ENCODE measurements around the gene YDJC.
"Not testable (repeated sequence)": the region's sequence is repeated elsewhere in the genome, so short reads cannot be mapped to it uniquely, and the experiment has no call there.

The YDJC gene

DNA sequence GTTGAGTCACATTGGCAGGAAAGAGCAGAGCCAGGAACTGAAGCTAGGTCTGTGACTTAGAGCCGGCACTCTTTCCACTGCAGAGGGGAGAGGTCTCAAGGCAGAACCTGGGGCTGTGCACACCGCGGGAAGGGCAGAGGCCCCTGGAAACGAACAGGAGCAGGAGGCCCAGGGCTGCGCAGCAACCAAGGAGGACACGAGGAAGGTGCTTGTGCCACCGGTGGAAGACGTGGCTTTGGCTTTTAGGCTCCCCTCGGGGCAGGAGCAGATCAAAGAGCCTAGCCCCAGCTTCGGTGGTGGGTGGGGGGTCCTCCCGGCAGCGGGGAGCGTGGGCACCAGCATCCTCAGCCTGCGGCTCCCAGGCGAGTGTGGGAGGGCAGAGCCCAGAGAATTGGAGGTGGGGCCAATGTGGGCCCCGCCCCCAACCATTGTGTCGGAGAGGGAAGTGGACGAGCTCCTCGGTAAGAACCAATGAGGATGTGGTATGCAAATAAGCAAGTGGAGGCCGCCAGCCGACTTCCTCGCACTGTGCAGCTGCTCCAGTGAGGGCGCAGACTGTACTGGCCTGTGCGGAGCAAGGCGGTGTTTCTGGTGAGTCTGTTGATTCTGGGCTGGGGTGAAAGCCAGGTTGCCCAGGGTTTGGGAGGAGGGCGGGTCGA is 2.5 kb upstream of the YDJC start, which contains the start of gene CCDC116:
TSS of gene CCDC116 (plus strand) at position 524 of the 659 bp plus-strand sequence. CDS start 422 bp downstream, outside the sequence.
- DNase-seq (ENCODE audit: low read depth) = peak; percentile 37

- no peak for DNase-seq (ENCODE audit: low read depth)
These were observed 1.2 kb upstream of the YDJC start for GRCh38 chr22:21631025-21631424.

GRCh38 chr22:21628386-21629254 is 1.2 kb downstream of the YDJC start:
- DNase-seq (ENCODE audit: low read depth) = no peak

GRCh38 chr22:21626735-21627469 is 2.9 kb downstream of the YDJC start:
- DNase-seq (ENCODE audit: low read depth) = no peak

DNA sequence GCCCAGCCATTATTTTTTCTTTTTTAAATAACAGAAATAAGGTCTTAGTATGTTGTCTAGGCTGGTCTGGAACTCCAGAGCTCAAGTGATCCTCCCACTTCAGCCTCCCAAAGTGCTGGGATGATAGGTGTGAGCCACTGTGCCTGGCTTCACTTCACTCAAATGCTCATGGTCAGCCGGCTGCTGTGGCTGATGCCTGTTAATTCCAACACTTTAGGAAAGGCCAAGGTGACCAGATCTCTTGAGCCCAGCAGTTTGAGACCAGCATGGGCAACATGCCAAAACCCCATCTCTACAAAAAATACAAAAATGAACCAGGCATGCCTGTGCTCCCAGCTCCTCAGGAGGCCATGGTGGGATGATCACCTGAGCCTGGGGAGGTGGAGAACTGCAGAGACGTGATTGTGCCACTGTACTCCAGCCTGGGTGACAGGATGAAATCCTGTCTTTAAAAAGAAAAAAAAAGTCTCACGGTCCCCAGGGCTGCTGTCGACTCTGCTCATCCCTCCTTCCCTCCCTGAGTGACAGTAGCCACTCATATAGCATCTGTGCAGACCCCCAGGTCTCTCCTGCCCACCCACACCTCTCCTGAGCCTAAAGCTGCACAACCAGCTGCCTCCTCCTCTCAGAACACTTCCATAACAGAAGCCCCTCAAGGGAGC is 3.6 kb downstream of the YDJC start:
- DNase-seq (ENCODE audit: low read depth) = no peak

- no peak for DNase-seq (ENCODE audit: low read depth)
These were observed 4.7 kb downstream of the YDJC start for GRCh38 chr22:21624880-21625791.

DNA sequence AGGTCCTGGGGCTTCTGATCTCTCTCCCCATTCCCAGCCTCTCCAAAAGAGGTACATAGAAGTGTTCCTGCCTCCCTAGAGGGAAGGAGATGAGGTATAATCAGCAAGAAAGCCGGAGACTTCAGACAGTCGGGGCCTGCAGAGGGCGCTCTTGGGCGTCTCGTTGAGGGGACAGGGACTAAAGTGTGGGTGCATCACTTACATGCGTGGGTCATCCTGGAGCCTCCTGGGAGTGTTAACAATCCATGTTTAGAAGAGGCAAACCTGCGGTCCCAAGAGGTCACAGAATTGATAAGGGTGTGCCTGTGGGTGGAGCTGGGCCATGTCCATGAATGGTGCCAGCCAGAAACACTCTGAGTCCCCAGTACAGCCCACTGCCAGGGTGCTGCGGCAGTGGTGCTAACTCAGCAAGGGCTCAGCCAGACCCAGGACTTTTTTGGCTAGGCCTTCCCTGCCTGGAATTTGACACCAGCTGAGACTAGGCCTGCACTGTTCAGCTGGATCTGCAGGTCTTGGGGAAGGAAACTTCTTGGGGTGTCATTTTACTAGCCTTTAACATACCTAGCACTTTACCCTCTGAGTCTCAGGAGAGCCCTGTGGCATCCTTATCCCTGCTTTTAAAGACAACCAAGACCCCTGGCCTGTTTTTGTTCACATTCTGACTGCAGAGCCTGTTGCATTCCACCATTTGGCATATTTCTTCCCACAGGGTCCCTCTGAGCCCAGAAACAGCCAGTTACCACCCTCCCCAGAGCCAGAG is 5.5 kb downstream of the YDJC start:
- DNase-seq (ENCODE audit: low read depth) = peak; percentile 15

- DNase-seq (ENCODE audit: low read depth) = no peak
These were observed 6.2 kb downstream of the YDJC start for GRCh38 chr22:21623648-21623970.

DNA sequence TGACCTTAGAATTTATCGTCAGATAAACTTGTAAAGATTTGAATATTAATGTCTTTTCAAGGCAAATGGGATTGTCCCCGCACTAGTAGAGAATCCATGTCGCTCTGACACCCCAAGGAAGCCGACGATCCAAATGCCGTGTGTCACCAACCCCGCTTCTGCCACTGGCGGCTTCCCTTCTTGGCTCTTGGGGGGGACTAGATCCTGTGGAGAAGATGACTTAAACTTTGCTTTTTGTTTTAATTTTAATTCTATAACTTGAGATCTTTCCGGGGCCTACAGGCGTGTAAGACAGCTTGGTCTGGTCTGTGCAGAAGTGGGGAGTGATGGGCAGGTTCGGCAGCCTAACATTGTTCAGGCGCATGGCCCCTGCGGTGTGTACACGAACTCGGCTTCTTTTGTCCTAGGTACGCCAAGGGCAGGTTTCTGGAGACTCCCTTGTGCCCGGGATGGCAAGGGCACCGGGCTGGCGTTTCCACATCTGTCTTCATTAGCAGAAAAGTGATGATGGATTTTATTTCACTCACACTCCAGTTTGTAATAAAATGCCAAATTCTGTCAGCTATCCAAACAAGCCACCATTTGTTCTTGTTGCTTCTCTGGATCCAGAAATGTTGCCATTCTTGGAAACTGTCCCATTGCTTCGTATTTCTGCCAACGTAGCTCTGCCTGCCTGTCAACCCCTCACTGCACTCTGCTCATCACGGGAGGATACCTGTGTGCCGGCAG is 6.7 kb downstream of the YDJC start:
- no peak for DNase-seq (ENCODE audit: low read depth)

- DNase-seq (ENCODE audit: low read depth) = no peak
These were observed 7.6 kb downstream of the YDJC start for GRCh38 chr22:21622011-21622918.

GRCh38 chr22:21621025-21621424 is 8.8 kb downstream of the YDJC start:
- DNase-seq (ENCODE audit: low read depth) = no peak

DNA sequence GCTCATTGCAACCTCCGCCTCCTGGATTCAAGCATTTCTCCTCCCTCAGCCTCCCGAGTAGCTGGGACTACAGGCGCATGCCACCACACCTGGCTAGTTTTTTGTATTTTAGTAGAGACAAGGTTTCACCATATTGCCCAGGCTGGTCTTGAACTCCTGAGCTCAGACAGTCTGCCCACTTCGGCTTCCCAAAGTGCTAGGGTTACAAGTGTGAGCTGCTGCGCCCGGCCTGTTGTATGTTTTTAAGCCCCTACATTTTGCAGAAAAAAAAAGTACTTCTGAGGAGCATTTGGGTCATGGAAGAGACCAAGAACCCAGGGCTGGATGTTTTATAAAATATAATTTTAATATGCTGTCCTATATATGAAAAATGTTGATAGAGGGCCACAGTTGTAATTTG is 12.5 kb downstream of the YDJC start:
- not testable (repeated sequence) for DNase-seq (ENCODE audit: low read depth)

- no peak for DNase-seq (ENCODE audit: low read depth)
These were observed 14.1 kb downstream of the YDJC start for GRCh38 chr22:21615731-21616130.

GRCh38 chr22:21613553-21614233 is 16.1 kb downstream of the YDJC start:
- DNase-seq (ENCODE audit: low read depth) = no peak

DNA sequence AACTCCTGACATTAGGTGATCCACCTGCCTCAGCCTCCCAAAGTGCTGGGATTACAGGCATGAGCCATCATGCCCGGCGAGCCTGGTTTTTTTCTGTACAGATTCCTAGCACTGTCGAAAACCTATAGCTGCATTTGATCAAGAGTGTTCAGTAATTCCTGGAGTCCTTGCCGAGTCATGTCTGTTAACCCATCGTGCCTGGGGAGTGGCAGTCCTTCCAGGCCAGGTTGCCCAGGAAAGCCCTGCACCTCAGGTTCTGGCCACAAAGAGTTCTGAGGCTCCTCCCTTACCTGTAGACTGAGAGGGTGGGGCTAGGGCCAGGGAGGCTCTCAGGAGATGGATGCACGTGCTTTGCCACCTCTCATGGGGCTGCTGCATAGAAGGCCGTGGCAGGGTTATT is 17.0 kb downstream of the YDJC start:
- no peak for DNase-seq (ENCODE audit: low read depth)

DNA sequence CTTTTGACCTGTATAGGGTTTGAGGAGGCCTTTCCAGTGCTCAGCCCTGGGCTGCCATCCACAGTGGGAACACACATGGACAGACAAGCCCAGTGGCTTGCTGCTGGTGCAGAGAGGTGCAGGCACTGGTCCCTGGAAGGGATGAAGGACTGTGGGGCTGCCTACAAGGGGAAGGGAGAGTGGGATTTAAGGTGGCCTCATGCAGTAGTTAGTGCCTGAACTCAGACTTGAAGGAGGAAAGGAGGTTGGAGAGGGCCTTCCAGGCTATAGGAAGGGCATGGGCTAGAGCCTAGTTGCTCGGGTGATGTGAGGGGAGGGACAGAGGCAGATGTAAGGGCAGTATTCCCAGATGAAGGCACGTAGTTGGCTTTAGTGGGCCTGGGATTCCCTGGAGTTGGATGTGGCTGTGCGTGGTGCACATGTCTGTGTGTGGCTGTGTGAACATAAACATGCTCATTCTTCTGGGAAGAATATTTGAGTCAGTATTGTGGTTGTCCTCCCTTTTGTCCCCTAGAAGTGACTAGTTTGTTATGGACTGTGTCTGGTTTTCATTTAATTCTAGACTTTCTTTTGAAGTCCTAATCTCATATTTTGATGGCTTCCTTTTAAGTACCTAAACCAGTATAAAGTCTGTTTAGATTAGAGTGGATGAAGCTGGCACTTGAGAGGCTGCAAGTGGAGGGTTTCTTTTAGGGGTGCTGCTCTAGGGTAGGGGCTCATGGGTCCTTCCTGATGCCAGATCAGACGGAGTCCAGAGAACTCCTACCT is 18.4 kb downstream of the YDJC start:
- no peak for DNase-seq (ENCODE audit: low read depth)

DNA sequence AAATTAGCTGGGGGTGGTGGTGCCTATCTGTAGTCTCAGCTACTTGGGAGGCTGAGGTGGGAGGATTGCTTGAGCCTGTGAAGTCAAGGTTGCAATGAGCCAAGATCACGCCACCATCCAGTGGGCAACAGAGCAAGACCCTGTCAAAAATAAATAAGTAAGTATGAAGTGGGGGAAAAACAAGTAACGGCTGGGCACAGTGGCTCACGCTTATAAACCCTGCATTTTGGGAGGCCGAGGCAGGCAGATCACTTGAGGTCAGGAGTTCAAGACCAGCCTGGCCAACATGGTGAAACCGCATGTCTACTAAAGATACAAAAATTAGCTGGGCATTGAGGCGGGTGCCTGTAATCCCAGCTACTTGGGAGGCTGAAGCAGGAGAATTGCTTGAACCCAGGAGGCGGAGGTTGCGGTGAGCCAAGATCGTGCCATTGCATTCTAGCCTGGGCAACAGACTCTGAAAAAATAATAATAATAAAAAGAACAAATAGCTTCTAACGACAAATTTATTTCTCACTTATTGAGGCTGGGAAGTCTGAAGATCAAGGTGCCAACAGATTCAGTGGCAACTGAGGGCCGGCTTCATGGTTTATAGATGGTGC is 20.2 kb downstream of the YDJC start:
- DNase-seq (ENCODE audit: low read depth) = not testable (repeated sequence)

Data from stimulated activated CD8-positive, alpha-beta memory T cell treated with anti-CD3 and anti-CD28 coated beads, Interleukin-15, amount 100 ng/mL, for 1 hour (primary cell).